Measurements from ENCODE around the gene MICU1. TPM values are rescaled to one million over a fixed set of nuclear protein-coding genes. Genes with fewer than 3 reads are reported as not detected.
A peak's percentile ranks its signal among the peaks of the same experiment; 100 is the strongest.
"Not testable (repeated sequence)": the region's sequence is repeated elsewhere in the genome, so short reads cannot be mapped to it uniquely, and the experiment has no call there.

The MICU1 gene
- total RNA-seq, 1 donor from 2014 or later: 42.5 TPM

DNA sequence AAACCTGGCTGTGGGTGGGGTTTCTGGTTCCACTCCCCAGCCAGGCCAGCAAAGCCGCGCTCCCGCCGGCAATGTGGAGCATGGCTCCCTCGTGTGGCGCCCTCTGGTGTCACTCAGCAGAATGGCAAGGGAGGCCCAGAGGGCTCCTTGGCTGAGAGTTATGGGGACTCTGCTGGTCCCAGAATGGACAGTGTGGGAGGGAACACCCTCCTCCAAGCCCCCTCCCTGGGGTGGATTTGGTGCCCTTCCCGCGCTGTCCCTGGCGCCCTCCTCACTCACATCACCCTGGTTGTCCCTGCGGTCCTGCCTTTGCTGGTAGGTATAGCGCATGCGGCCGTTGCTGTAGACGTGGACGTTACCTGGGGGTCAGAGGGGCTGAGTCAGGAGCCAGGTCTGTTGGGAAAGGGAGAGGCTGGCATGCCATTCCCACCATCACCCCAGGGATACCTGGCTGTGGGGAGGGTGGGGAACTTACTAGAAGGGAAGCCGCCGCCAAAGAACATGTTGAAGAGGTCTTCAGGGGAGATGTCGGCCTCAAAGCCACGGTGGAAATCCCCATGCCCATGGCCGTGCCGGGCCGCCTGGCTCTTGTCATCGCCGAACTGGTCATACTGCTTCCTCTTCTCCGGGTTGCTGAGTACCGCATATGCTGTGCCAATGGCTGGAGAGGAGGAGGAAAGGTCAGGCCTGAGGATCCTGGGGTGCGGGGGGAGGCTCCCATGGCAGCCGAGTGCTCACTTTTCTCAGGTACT is 285.2 kb downstream of the MICU1 start:
- no peak for DNase-seq

DNA sequence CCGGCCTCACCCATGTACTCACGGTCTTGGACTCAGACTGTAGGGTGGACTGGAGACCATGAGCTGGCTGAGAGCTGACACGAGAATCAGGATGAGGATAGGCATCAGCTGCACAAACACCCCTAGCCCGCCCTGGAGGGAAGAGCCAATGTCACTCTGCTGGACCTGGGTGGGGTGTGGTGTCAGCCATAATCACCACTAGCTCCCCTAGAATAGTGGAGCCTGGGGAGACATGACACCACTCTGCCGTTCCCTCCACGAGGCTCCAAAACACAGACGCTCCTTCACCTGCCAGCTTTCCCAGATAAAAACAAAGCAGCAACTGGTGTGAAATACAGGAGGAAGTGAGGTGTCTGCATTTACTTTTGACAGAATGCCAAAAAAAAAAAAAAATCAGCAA is 287.7 kb downstream of the MICU1 start:
- no peak for DNase-seq

DNA sequence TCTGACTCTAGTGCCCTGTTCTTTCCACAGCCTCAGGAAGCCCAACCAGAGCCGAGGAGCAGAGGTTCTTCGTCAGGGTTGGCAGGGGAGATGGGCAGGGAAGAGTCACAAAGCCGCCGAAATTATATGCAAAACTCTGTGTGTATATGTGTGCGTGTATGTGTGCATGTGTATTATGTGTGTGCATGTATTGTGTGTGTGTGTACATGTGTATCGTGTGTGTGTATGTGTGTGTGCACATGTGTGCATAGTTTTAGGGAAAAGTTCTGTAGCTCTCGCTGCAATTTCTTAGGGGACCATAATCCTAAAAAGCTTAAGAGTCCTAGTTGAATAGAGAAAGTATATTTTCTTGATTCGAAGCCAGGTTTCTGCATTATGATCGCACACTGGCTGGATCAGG is 288.2 kb downstream of the MICU1 start:
- no peak for DNase-seq

DNA sequence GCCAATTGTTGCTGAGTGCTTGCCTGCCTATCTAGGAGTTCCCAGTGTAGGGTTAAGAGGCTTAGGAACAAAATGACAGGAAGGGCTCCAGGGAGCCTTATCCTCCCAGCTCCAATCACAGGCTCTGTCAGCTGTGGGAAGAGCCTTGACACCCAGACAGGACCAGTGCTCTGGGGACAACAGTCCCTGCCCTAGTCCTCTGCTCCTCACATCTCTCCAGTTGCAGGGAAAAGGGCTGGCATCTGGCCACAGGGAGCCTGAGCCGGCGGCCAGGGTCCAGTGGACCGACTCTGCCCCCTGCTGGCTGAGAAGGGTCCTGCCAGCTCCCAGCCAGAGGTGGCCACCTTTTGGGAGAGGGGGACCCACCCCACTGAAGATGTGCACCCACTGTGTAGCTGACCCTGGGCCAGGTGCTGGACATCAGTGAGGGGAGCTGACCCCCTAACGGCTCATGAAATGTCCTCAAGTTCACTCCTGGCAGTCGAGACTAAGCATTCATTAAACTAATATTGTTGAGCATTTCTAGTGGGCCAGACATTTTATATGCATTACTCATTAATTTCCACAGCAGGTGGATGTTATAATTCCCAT is 288.7 kb downstream of the MICU1 start:
- no peak for DNase-seq

DNA sequence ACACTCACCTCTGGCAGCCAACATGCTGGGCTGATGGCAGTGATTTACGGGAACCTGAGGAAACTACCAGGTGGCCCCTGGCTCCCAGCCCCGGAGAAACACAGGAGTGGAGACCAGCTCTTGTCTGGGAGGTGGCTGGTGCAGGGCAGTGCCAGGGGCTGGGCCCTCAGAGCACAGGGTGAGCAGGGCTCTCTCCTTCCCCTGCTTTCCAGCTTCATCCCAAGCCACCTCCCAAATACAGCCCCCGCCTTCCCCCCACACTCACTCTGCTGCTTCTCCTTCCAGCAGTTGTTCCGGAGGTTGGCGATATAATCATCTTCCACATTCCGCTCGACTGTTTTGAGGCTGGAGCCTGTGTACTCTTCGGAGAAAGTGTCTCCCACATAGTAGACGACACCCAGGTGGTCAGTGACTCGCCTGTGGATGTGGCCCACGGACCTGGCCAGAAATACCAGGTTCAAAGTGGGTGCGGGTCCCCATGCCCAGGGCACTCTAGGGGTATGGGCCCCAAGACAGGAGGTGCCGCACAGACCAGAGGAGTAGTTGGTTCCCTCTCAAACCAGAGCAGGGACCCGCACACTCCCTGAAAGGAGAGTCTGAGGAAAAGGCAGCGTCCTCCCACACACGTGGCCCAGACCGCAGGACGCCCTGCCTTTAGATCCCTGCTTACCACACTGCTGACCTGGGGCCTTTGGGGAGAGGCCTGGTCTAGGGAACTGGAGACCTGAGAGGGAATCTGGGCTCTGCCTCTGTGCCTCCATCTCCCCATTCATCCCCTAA is 289.4 kb downstream of the MICU1 start:
- no peak for DNase-seq

DNA sequence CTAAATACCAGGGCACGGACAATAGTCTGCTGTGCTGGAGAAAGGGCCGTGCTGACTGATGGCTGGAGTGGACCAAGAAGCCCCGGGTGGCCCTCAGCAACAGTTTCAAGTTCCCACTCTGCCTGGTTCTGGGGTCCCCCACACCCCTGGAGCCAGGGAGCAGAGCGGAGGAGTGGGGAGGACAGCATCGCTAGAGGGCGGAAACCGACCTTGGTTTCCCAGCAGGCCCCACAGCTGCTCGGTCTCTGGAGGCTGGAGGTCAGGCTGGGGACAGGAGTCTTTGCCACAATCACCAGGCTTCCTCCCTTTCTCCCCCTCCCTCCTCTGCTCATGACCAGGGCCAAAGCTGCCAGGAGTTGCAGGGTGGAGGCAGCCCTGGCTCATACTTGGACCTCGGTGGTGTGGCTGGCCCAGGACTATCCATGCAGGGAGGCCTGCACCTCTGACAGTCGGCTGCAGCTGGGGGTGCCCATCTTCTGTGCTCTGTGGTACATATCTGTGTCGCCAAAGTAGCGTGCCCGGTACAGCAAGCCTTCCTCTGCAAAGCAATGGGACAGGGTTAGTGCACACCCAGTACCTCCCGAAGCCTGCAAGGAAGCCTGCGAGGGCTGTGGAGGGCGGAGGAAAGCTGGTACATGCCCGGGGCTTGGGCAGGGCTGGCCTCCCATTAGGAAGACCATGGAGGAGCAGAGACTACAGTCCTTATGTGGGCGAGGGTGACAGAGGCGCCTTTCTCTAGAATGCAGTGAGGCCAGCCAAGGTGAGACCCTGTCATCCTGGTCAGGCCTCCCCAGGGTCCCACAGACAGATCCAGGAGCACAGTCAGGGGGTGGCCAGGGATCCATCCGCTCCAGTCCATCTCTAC is 290.3 kb downstream of the MICU1 start:
- DNase-seq: no peak

DNA sequence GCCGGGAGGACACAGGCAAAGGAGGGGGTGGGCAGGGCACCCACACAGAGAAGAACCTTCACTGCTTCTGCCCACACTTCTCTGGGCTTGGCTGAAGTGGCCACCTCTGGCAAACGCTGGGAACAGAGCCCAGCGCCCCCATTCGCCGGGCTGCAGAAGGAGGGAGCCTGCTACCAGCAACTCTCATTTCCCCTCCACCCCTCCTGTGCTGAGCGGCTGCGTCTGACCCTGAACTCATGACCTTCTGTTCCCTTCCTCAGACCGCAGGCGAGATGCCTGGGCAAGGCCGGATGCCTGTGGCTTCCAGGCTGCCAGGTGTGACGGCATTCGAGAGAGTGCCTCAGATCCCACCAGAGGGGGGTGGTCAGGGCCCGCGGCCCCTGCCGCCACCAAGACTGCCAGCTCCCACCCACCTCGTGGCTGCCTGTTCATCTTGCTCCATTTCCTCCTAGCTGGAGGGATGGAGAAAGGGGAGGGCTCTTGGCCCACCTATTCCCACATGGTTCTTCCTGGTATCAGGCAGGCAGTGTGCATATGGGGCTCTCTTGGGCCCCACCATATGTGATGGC is 291.0 kb downstream of the MICU1 start:
- no peak for DNase-seq

DNA sequence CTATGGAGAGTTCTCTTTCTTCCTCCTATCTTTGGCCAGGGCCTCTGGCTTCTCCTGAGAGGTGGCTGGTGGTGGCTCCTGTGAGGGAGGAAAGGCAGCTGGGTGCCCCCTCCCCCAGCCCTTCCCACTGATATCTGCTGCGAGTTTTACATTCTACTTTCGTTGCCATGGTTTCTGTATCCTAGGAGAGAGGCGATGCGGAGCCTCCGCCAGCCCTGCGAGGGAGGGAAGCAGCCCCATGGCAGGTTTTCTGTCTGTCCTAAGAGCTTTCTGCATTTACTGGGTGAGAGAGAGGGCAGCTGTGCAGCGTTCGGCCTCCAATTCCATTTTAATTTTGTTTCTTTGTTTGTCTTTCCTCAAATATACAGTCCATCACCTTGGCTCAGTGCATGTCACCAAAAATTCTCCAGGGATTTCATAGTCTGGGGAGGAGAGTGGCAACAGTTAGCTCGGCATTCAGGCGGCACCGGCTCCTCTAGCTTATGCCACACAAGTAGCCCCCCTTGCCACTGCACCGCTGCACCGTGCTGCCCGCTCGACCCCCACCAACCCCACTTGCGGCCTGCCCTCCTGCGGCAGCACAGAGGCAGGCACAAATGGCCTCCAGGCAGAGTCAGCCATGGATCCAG is 291.6 kb downstream of the MICU1 start:
- DNase-seq: no peak

DNA sequence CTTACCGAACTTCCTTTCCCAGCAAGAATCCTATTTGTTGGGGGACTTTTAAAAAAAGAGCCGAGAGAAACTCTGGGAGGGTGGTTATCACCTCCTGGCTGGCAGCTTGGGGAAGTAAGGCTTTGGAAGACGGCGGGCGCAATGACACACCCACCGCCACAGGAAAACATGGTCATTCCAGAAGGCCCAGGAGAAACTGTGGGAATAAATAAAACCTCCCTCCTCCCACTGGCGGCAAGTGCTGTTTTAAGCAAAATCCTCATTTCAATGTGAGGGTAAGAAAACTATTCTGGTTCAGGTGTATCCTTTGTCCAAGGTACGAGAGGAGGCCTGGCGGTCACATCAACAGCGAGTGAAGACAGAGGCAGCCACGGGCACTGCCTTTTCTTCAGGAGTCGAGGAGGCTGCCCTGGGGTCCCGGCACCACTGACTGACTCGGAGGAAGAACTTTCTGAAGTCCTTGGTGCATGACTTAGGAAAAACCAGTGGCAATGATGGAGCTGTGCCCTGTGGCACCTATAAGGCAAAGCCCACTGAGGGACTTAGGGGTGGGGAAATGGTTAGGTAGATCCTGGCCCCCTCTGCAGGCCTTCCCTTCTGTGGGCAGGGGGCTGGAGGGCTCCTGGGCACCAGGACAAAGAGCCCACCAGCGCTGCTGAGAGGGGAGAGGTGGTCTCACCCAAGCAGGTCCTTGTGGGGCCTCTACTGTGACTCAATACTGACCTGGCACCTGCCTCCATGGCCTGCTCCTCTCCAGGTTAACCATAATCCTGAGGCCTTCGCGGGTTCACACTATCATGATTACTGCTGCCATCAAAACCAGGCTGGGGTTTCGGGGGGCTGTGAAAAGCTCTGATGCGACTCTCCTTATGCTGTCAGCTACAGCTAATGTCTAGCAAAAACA is 292.5 kb downstream of the MICU1 start:
- no peak for DNase-seq

DNA sequence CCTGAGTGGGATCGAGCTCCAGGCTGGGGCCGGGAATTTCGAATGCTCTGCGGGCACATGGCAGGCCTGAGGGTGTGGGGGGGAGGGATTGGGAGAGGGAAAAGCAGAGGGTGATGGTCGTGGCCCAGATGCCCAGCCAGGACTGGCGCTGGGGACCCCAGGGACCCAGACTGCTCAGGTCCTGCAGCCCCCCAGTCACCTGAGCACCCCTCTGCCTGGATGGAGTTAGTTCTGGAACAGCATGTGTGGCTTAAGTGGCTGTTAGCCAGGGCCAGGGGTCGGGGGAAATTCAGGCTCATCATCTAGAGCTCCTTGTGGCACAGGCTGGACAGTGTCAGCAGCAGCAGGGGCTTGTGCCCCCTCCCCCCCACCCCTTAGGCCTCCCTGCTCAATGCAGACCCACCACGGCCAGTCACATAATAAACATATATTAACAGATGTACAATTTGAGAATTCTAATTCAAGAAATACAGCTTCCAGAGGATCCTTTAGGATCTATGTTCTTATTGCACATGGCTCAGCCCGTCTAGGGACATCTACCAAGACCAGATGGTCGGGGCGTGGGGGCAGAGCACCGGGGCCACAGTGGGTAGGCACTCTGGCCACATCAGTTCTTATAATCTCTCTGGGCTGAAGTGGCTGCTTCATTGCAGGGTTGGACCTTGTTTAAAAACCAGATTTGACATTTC is 293.3 kb downstream of the MICU1 start:
- no peak for DNase-seq

DNA sequence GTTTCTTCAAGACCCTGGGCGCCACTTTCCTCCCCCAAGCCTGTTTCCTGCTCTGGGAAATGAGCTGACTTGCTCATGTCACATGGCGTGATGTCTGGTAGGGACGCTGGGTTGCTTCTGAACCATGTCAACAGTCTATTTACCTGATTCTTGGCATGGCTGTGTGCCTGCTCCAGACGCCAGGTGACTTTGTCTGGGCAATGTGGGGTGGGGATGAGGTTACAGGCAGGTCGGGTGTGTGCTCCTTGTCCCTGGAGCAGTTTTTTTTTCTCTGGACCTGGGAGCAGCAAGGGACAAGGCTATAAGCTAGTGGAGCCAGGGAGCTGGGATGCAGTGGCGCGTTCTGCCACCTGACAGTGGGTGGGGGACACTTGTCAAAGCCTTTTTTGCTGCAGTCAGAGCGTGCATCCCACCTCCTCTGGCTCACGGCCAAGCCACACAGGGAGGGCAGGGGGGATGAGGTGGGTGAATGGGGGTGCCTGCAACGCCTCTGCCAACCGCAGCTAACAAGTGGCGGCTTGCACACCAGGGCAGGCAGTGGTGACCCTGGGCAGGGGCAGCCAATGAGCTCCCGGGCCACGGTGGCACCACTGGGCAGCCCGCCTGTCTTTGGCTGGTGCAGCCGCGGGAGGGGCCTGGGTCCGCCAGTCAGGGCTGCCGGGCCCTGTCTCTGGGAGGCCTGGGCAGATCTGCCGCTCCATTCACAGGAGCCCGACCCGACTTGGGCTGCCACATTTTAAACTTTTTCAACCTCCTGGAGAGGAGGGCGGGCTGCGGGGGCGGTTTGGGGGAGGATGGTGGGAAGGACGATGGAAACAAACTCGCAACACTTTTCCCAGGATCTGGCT is 294.1 kb downstream of the MICU1 start:
- peak; percentile 56 for DNase-seq

DNA sequence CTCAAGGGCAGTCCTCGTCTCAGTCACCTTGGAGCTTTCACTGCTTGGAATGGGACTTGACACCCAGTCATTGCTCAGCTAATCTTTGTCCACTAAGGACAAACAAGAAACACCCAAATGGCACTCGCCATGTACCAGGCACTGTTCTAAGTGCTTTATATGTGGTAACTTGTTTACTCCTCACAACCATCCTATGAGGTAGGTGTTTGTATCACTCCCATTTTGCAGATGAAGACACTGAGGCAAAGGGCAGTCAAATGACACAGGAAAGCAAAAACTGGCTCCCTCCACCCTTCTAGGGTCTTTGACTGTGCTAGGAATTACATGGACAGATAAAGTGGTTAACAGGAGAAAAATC is 295.8 kb downstream of the MICU1 start:
- no peak for DNase-seq

DNA sequence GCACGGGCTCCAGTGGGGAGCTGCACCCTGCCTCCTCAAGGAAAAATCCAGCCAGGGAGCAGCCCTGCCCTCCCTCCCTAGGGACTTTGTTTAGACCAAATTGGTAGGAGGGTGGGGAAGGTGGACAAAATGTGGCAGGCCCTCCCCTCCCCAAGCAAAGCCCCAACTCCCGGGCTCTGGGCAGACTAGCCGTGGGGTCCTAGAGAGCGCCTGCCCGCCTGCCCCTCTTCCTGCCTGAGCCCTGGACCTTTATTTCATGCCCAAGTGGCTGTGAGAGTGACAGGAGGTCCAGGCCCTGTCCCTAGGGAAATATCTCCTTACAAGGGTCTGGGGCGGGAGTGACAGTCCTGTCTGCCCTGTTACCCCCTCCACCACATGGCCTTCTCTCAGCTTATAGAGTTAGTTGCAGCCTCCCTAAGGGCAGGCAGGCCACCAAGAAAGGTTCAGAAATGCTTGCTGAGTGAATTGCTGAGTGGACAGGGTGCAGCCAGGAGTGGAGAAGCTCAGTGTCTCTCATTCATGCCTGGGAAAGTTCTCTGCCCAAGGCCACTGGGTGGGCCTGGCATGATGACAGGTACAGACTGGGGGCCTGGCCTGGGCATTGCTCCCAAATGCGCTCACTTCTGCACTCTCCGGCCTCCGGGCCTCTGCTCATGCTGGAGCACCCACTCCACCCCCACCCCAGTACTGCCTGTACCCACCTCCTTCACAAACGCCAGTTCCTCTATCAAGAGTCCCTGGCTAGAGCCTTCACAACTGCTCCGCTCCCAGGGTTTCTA is 296.4 kb downstream of the MICU1 start:
- DNase-seq: no peak

DNA sequence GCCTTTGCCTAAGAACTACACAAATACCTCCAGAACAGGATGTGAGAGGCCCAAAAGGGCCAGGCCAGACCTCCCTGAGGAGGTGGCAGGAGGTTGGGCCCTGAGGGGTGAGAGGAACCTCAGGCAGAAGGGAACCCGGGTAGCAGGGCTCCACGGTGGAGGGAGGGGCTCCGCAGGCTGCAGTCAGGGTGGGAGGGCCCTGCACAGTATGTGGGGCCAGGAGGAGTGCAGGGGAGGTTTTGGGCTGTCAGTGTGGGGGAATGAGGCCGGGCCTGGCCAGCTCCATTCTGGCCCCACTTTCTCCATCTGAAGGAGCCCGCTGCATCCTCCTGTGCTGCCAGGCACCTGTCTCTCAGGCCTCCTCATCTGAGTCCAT is 297.1 kb downstream of the MICU1 start:
- DNase-seq: no peak

DNA sequence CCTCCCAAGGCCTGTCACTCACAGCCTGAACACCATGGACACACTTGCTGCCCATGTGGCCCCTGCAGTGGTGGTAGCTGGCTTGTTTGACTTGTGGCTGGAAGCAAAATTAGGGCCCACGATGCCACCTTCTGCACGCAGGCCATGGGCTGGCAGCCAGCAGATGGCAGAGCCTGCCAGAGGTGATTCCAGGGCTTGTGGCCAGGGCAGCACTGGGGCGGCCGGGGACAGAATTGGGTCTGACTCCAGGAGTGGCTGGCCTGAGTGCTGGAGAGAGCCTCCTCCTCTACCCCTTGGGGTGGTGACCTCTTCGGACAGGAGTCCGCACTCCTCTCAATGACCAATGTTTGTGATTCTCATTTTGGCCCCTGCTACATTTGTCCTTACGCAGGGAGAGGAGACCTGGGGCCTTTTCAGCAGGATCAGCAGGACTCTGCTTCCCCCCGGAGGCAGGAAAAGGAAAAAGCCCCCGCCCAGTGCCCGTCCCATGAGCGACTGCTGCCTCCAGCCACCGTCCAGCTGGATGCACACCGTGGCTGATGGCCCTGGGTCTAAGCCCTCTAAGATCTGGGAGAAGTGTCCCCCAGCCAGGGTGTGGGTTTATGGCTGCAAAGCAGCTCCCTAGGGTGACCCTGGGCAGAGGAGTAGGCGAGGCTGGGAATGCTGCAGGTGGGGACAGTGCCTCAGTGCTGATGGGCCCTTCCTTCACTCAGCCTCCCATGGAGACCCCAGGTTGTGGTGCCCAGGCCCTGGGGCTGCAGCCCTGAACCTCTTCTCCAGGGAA is 297.6 kb downstream of the MICU1 start:
- DNase-seq: peak; percentile 55

DNA sequence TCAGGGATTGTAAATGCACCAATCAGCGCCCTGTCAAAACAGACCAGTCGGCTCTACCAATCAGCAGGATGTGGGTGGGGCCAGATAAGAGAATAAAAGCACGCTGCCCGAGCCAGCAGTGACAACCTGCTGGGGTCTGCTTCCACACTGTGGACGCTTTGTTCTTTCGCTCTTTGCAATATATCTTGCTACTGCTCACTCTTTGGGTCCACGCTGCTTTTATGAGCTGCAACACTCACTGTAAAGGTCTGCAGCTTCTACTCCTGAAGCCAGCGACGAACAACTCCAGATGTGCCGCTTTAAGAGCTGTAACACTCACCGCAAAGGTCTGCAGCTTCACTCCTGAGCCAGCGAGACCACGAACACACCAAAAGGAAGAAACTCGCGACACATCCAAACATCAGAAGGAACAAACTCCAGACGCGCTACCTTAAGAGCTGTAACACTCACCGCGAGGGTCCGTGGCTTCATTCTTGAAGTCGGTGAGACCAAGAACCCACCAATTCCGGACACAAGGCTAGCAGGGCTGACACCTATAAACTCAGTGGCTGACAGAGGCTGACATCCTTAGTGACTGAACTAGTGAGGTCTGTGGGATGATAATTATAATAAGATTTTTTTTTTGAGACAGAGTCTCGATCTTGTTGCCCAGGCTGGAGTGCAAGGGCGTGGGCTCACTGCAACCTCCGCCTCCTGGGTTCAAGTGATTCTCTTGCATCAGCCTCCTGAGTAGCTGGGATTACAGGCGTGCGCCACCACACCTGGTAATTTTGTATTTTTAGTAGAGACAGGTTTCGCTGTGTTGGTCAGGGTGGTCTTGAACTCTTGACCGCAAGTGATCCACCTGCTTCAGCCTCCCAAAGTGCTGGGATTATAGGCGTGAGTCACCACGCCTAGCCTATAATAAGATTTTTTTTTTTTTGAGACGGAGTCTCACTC is 298.9 kb downstream of the MICU1 start:
- not testable (repeated sequence) for DNase-seq
